ENCODE measurements around the gene VPS13A. TPM values are rescaled to one million over a fixed set of nuclear protein-coding genes. Genes with fewer than 3 reads are reported as not detected.

The VPS13A gene
- total RNA-seq, 1 experiment from 2014 or later: 52.8 TPM

GRCh38 chr9:77276799-77277198 is 99.5 kb downstream of the VPS13A start:
- Histone ChIP-seq H3K9me2 (ENCODE audit: insufficient read depth) (no peaks in the 10 kb centered on the region), H3K4me2 (ENCODE audit: low read length) (no peak overlapping the region), H3K27me3 (ENCODE audit: insufficient read depth, low read length) (no peaks in the 10 kb centered on the region), H2AFZ (ENCODE audit: low read depth, low read length, poor library complexity, severe bottlenecking) (no peak overlapping the region), H3K9ac (ENCODE audit: low read length) (no peak overlapping the region), H3K36me3 (ENCODE audit: control insufficient read depth in 1 of 2, insufficient read depth in 2 of 2, low read length in 2 of 2) (no peaks in the 10 kb centered on the region; a peak in 1 of 4 replicates), H4K20me1 (ENCODE audit: insufficient read depth) (0 out of 2 replicates have a peak, but pooled peaks cover 3% of the 10 kb centered on the region), H3K4me1 (ENCODE audit: control insufficient read depth in 1 of 2, insufficient read depth in 2 of 2, low read length in 2 of 2) (no peaks in the 10 kb centered on the region), H3K9me3 (ENCODE audit: control insufficient read depth in 1 of 2, insufficient read depth in 1 of 2, low read depth in 1 of 2, low read length in 2 of 2) (no peaks in the 10 kb centered on the region), H3K27ac (ENCODE audit: low read depth, low read length) (no peak overlapping the region), H3K79me2 (ENCODE audit: insufficient read depth, low read length) (no peaks in the 10 kb centered on the region), H3K4me3 (replicated peaks in 1 of 2; ENCODE audit: low read depth in 1 of 2, low read length in 2 of 2) (no peak overlapping the region)
- ChIA-PET POLR2A (no interaction called here), RAD21 (ENCODE audit: low non-redundant PET in 1 of 2, low total read pairs in 2 of 2, uncharacterized antibody in 2 of 2, unreplicated experiment in 2 of 2) (no interaction called here), CTCF (no interaction called here)
- intact Hi-C loops (cut with micrococcal nuclease): no loop called here
- TF ChIP-seq CTCF (IDR thresholded peaks at IDR 0.05 in 2 of 3, conservative IDR thresholded peaks at IDR 0.05 in 1 of 3; ENCODE audit: borderline replicate concordance in 1 of 3, insufficient read depth in 1 of 3, low read depth in 2 of 3, low read length in 2 of 3) (0 out of 6 replicates have a peak, but pooled peaks of 1 of the 3 experiments have one; percentile 14), EZH2 (IDR thresholded peaks at IDR 0.05) (no peak)
- no TSS peak for BruUV-seq (replicated peaks)
- DNase-seq (ENCODE audit: low read depth, low spot score) (no peak), ATAC-seq (peak; percentile 42; the same call in 1 of the 2 replicates)

- ATAC-seq: no peak
- intact Hi-C loops (cut with micrococcal nuclease): no loop called here
Observed at GRCh38 chr9:77277719-77278118, 100.4 kb downstream of the VPS13A start.

More at GRCh38 chr9:77277719-77278118, 100.4 kb downstream of the VPS13A start:
- Histone ChIP-seq H3K27me3 (ENCODE audit: insufficient read depth, low read length) (no peaks in the 10 kb centered on the region), H3K9ac (ENCODE audit: low read length) (no peak overlapping the region), H3K9me2 (ENCODE audit: insufficient read depth) (no peaks in the 10 kb centered on the region), H3K4me3 (replicated peaks in 1 of 2; ENCODE audit: low read depth in 1 of 2, low read length in 2 of 2) (no peak overlapping the region), H4K20me1 (ENCODE audit: insufficient read depth) (0 out of 2 replicates have a peak, but pooled peaks cover 3% of the 10 kb centered on the region), H3K79me2 (ENCODE audit: insufficient read depth, low read length) (no peaks in the 10 kb centered on the region), H3K9me3 (ENCODE audit: control insufficient read depth in 1 of 2, insufficient read depth in 1 of 2, low read depth in 1 of 2, low read length in 2 of 2) (no peaks in the 10 kb centered on the region), H3K4me1 (ENCODE audit: control insufficient read depth in 1 of 2, insufficient read depth in 2 of 2, low read length in 2 of 2) (no peaks in the 10 kb centered on the region), H2AFZ (ENCODE audit: low read depth, low read length, poor library complexity, severe bottlenecking) (no peak overlapping the region), H3K27ac (ENCODE audit: low read depth, low read length) (no peak overlapping the region), H3K36me3 (ENCODE audit: control insufficient read depth in 1 of 2, insufficient read depth in 2 of 2, low read length in 2 of 2) (peaks cover 0 to 3% of the 10 kb centered on the region in 2 experiments; a peak in 2 of 4 replicates), H3K4me2 (ENCODE audit: low read length) (no peak overlapping the region)
- BruUV-seq (replicated peaks): no TSS peak
- RAD21 ChIA-PET (ENCODE audit: low non-redundant PET in 1 of 2, low total read pairs in 2 of 2, uncharacterized antibody in 2 of 2, unreplicated experiment in 2 of 2): no interaction called here
- DNase-seq (ENCODE audit: low read depth, low spot score): no peak
- CTCF ChIA-PET: no interaction called here
- TF ChIP-seq ATF3 (IDR thresholded peaks at IDR 0.05) (no peak), POLR2AphosphoS5 (IDR thresholded peaks at IDR 0.05; ENCODE audit: low read depth, low read length) (no peak), FOSL1 (IDR thresholded peaks at IDR 0.05; ENCODE audit: low read depth) (no peak), RAD21 (IDR thresholded peaks at IDR 0.05; ENCODE audit: low read depth) (no peak), REST (IDR thresholded peaks at IDR 0.05; ENCODE audit: low read depth) (no peak), ZFX (IDR thresholded peaks at IDR 0.05) (no peak), SIN3A (IDR thresholded peaks at IDR 0.05; ENCODE audit: low read depth) (no peak), YY1 (IDR thresholded peaks at IDR 0.05; ENCODE audit: extremely low read depth, insufficient replicate concordance, low read depth, low read length) (no peak)
- POLR2A ChIA-PET: no interaction called here

Measured in HCT116 (cell line).